Measurements from ENCODE around the gene TBC1D21.

The TBC1D21 gene

GRCh38 chr15:73930790-73931281 lies 57.5 kb downstream of the TBC1D21 start:
- H3K27ac ChIP-seq: peak overlapping the region; percentile 84 to 98
- peaks cover 7 to 69% (median 43%) of the 10 kb centered on the region in 4 donors for H3K4me1 ChIP-seq
- H3K36me3 ChIP-seq: no peaks in the 10 kb centered on the region
- H3K27me3 ChIP-seq: no peaks in the 10 kb centered on the region
- no peaks in the 10 kb centered on the region for H3K9me3 ChIP-seq
- peak overlapping the region in 1 of 2 donors; percentile 3 for H3K4me3 ChIP-seq
- intact Hi-C loops (cut with DNase I; ENCODE audit: low total_unique reads): no loop called here
- TF ChIP-seq CTCF (IDR thresholded peaks at IDR 0.05): no peak
- DNase-seq: peak; percentile 81 to 93

- intact Hi-C loops (cut with DNase I; ENCODE audit: low total_unique reads): no loop called here
- Histone ChIP-seq H3K4me1 (peaks cover 7 to 72% (median 47%) of the 10 kb centered on the region in 4 donors), H3K27ac (peak overlapping the region; percentile 84 to 98), H3K36me3 (no peaks in the 10 kb centered on the region), H3K9me3 (no peaks in the 10 kb centered on the region), H3K27me3 (no peaks in the 10 kb centered on the region), H3K4me3 (no peak overlapping the region)
- TF ChIP-seq CTCF (IDR thresholded peaks at IDR 0.05): no peak
- peak in 1 of 2 donors; percentile 63 for DNase-seq
These were observed 58.1 kb downstream of the TBC1D21 start for GRCh38 chr15:73931441-73931840.

DNA sequence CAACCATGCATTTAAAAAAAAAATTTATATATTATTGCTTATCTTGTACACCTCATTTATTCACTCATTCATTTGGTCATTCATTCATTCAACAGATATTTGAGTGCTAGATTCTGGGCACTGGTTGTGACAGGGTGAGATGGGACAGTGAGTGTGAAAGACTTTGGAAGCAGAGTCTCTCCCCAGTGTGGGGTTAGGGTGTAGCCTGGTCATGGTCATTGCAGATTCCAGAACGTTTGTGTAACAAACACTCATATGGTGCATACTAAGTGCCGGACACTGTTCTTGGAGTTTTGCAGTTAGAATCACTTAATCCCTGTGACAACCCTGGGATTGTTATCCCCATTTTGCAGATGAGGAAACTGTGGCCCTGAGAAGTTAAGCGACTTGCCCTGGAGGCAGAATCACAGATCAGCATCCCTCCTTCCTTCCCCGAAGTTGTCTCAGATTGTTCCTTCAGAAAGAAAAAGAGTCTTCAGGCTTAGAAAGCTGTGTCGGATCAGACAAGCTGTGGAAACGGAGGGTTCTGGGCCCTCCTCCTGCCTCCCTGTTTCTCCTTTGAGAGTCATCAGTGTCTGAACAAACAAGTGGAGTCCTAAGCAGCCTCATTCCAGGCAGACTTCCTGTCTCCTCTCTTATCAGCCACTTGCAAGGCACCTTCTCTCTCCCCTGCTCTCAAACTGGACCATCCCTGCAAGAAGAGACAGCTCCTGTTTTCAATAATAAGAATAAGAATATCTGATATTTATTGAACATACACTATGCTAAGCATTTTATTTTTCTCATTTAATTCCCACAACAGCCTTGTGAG lies 59.2 kb downstream of the TBC1D21 start:
- Histone ChIP-seq H3K9me3 (no peaks in the 10 kb centered on the region), H3K27me3 (no peaks in the 10 kb centered on the region), H3K36me3 (no peaks in the 10 kb centered on the region), H3K4me1 (peaks cover 7 to 83% (median 55%) of the 10 kb centered on the region in 4 donors), H3K4me3 (no peak overlapping the region), H3K27ac (peak overlapping the region; percentile 43 to 98)
- intact Hi-C loops (cut with DNase I; ENCODE audit: low total_unique reads): no loop called here
- no peak for TF ChIP-seq CTCF (IDR thresholded peaks at IDR 0.05)
- DNase-seq: peak in 1 of 2 donors; percentile 15

GRCh38 chr15:73934281-73934680 lies 60.9 kb downstream of the TBC1D21 start:
- intact Hi-C loops (cut with DNase I; ENCODE audit: low total_unique reads): no loop called here

GRCh38 chr15:73935547-73935946 lies 62.2 kb downstream of the TBC1D21 start:
- Histone ChIP-seq H3K4me1 (peaks cover 1 to 79% (median 50%) of the 10 kb centered on the region in 4 donors), H3K36me3 (no peaks in the 10 kb centered on the region), H3K27me3 (no peaks in the 10 kb centered on the region), H3K4me3 (no peak overlapping the region), H3K9me3 (no peaks in the 10 kb centered on the region), H3K27ac (peak overlapping the region in 1 of 2 donors; percentile 75)
- peak in 1 of 2 donors; percentile 54 for DNase-seq
- TF ChIP-seq CTCF (IDR thresholded peaks at IDR 0.05): no peak
- intact Hi-C loops (cut with DNase I; ENCODE audit: low total_unique reads): no loop called here

More at GRCh38 chr15:73934281-73934680, 60.9 kb downstream of the TBC1D21 start:
- Histone ChIP-seq H3K4me1 (peaks cover 4 to 79% (median 50%) of the 10 kb centered on the region in 4 donors), H3K36me3 (no peaks in the 10 kb centered on the region), H3K9me3 (no peaks in the 10 kb centered on the region), H3K4me3 (no peak overlapping the region), H3K27ac (peak overlapping the region in 1 of 2 donors; percentile 98), H3K27me3 (no peaks in the 10 kb centered on the region)
- no peak for TF ChIP-seq CTCF (IDR thresholded peaks at IDR 0.05)
- DNase-seq: peak in 1 of 2 donors; percentile 53
